H1 (cell line): ENCODE data around the gene SLC22A3. TPM values are rescaled to one million over a fixed set of nuclear protein-coding genes. Genes with fewer than 3 reads are reported as not detected.

Experiments
- CTCF ChIA-PET: fragments of 300-600 bp; sonication (Branson Sonifier 250); formaldehyde crosslinking; loops from one replicate; lab custom pipeline; 2021; ENCODE audit not compliant: partially characterized antibody; lab: Charles Lee
- POLR2A ChIA-PET: fragments of 300-600 bp; sonication (Branson Sonifier 250); formaldehyde crosslinking; loops from one replicate; lab custom pipeline; 2021; ENCODE audit warnings: inconsistent platforms; ENCODE audit not compliant: partially characterized antibody; lab: Charles Lee
- DNase-seq, 2 experiments: peaks; one replicate each; pipeline versions ENCODE4 v3.0.0 to v3.0.0-alpha.2; 2010 to 2022; ENCODE audit warnings: low spot score in 2 of 2, low read depth in 1 of 2, mixed read lengths in 1 of 2
- FAIRE-seq: peaks from 2 replicates; lab custom pipeline; 2011; peaks lifted over from hg19 to GRCh38; lab: Jason Lieb, UNC
- H2AFZ ChIP-seq: 2 replicates; pipeline ENCODE4 v1.8.1; 2012; ENCODE audit warnings: low read length, inconsistent platforms
- H2AK5ac ChIP-seq: 2 replicates; pipeline ENCODE4 v1.6.1; 2013; ENCODE audit warnings: low read depth, low read length
- H2BK120ac ChIP-seq: replicated peaks from 2 replicates; pipeline ENCODE3; 2013; ENCODE audit warnings: low read depth, low read length, inconsistent platforms
- H2BK12ac ChIP-seq: 2 replicates; pipeline ENCODE4 v1.6.1; 2013; ENCODE audit warnings: low read depth, low read length
- H2BK15ac ChIP-seq: 2 replicates; pipeline ENCODE4 v1.6.1; 2013; ENCODE audit warnings: low read length
- H2BK20ac ChIP-seq: 2 replicates; pipeline ENCODE4 v1.6.1; 2013; ENCODE audit warnings: low read length
- H2BK5ac ChIP-seq: 2 replicates; pipeline ENCODE4 v1.6.1; 2013; ENCODE audit warnings: low read depth, low read length
- H3K14ac ChIP-seq: 2 replicates; pipeline ENCODE4 v1.6.1; 2013; ENCODE audit warnings: inconsistent platforms; ENCODE audit not compliant: insufficient read length
- H3K18ac ChIP-seq: 2 replicates; pipeline ENCODE4 v1.6.1; 2013; ENCODE audit warnings: low read length; ENCODE audit errors: extremely low read depth
- H3K23ac ChIP-seq: 2 replicates; pipeline ENCODE4 v1.6.1; 2013; ENCODE audit warnings: inconsistent platforms; ENCODE audit not compliant: insufficient read length
- H3K23me2 ChIP-seq: 2 replicates; pipeline ENCODE4 v1.6.1; 2013; ENCODE audit warnings: low read depth, low read length
- H3K27ac ChIP-seq: 2 replicates; pipeline ENCODE4 v1.6.1; 2011; ENCODE audit warnings: low read depth, low read length, inconsistent platforms
- H3K27me3 ChIP-seq, 4 experiments: replicated peaks in 1 of 4; 1 replicate in 1 of 4; 2 replicates in 3 of 4; pipeline versions ENCODE4 v1.6.1 to v1.8.1; 2011 to 2013; ENCODE audit warnings: low read length in 3 of 4, mild to moderate bottlenecking in 3 of 4, inconsistent platforms in 2 of 4, mixed read lengths in 2 of 4, moderate library complexity in 1 of 4; ENCODE audit not compliant: control insufficient read depth in 3 of 4, insufficient read depth in 3 of 4; ENCODE audit errors: extremely low read depth in 1 of 4
- H3K36me3 ChIP-seq, 4 experiments: 2 replicates each; pipeline versions ENCODE4 v1.6.1 to v1.8.1; 2011 to 2013; ENCODE audit warnings: mild to moderate bottlenecking in 4 of 4, low read length in 3 of 4, moderate library complexity in 2 of 4, control low read depth in 1 of 4, inconsistent platforms in 1 of 4; ENCODE audit not compliant: insufficient read depth in 4 of 4, control insufficient read depth in 2 of 4
- H3K4ac ChIP-seq: replicated peaks from 2 replicates; pipeline ENCODE3; 2013; ENCODE audit warnings: low read length, low read depth, mixed read lengths, inconsistent platforms; ENCODE audit not compliant: insufficient read length
- H3K4me1 ChIP-seq, 4 experiments: replicated peaks in 1 of 4; 1 replicate in 1 of 4; 2 replicates in 3 of 4; pipeline versions ENCODE4 v1.6.1 to v1.8.1; 2011 to 2013; ENCODE audit warnings: low read length in 3 of 4, inconsistent platforms in 2 of 4, mixed read lengths in 1 of 4; ENCODE audit not compliant: insufficient read depth in 4 of 4, control insufficient read depth in 3 of 4
- H3K4me2 ChIP-seq, 2 experiments: 2 replicates each; pipeline versions ENCODE4 v1.6.1 to v1.8.1; 2011 to 2013; ENCODE audit warnings: low read depth in 2 of 2, low read length in 2 of 2, control low read depth in 1 of 2, inconsistent platforms in 1 of 2, mild to moderate bottlenecking in 1 of 2; ENCODE audit not compliant: insufficient read depth in 1 of 2
- H3K4me3 ChIP-seq, 4 experiments: fragments of 200-600, 300-600 bp in 1 of 4; sonication (generic), shearing (Covaris generic), sonication (Bioruptor Twin) in 1 of 4; 2 replicates each; pipeline versions ENCODE4 v1.5.1 to v1.8.1; 2011 to 2016; ENCODE audit warnings: low read length in 4 of 4, low read depth in 3 of 4, control low read depth in 2 of 4, inconsistent platforms in 2 of 4, mild to moderate bottlenecking in 2 of 4, mixed read lengths in 1 of 4, moderate library complexity in 1 of 4; ENCODE audit not compliant: insufficient read depth in 2 of 4; ENCODE audit errors: extremely low read depth in 1 of 4
- H3K56ac ChIP-seq: replicated peaks from 2 replicates; pipeline ENCODE3; 2013; ENCODE audit warnings: low read depth, mild to moderate bottlenecking, mixed read lengths, low read length, inconsistent platforms; ENCODE audit not compliant: insufficient read length
- H3K79me1 ChIP-seq: 2 replicates; pipeline ENCODE4 v1.6.1; 2013; ENCODE audit warnings: low read depth, low read length, control low read depth
- H3K79me2 ChIP-seq, 2 experiments: 2 replicates each; pipeline versions ENCODE4 v1.6.1 to v1.8.1; 2012 to 2013; ENCODE audit warnings: low read length in 2 of 2, mild to moderate bottlenecking in 2 of 2, inconsistent platforms in 1 of 2; ENCODE audit not compliant: insufficient read depth in 2 of 2, control insufficient read depth in 1 of 2
- H3K9ac ChIP-seq, 4 experiments: replicated peaks in 1 of 4; 1 replicate in 1 of 4; 2 replicates in 3 of 4; pipeline versions ENCODE4 v1.6.1 to v1.8.1; 2011 to 2013; ENCODE audit warnings: low read depth in 3 of 4, low read length in 3 of 4, control low read depth in 2 of 4, mild to moderate bottlenecking in 2 of 4, moderate library complexity in 2 of 4, inconsistent platforms in 1 of 4; ENCODE audit errors: extremely low read depth in 1 of 4
- H3K9me3 ChIP-seq, 2 experiments: 2 replicates each; pipeline versions ENCODE4 v1.6.1 to v1.8.1; 2012 to 2013; ENCODE audit warnings: mild to moderate bottlenecking in 2 of 2, moderate library complexity in 2 of 2, control low read depth in 1 of 2, inconsistent platforms in 1 of 2, low read depth in 1 of 2, low read length in 1 of 2, mixed read lengths in 1 of 2; ENCODE audit not compliant: insufficient read depth in 2 of 2
- H4K20me1 ChIP-seq, 2 experiments: replicated peaks in 1 of 2; 2 replicates each; pipeline versions ENCODE3 to v1.8.1; 2011 to 2013; ENCODE audit warnings: inconsistent platforms in 2 of 2, low read length in 2 of 2, mild to moderate bottlenecking in 1 of 2; ENCODE audit not compliant: insufficient read depth in 2 of 2, control insufficient read depth in 1 of 2
- H4K5ac ChIP-seq: 2 replicates; pipeline ENCODE4 v1.6.1; 2013; ENCODE audit warnings: low read length, low read depth, mixed read lengths, inconsistent platforms; ENCODE audit not compliant: insufficient read length
- H4K8ac ChIP-seq: 2 replicates; pipeline ENCODE4 v1.8.0; 2013; ENCODE audit warnings: mild to moderate bottlenecking, moderate library complexity, low read length, inconsistent platforms; ENCODE audit not compliant: insufficient read depth; ENCODE audit errors: extremely low read depth
- H4K91ac ChIP-seq: replicated peaks from 2 replicates; pipeline ENCODE3; 2013; ENCODE audit warnings: low read length, mixed read lengths, inconsistent platforms; ENCODE audit not compliant: insufficient read length
- BCL11A ChIP-seq, 2 experiments: IDR thresholded peaks; one replicate each; pipeline ENCODE4 v1.6.1; 2011; ENCODE audit warnings: low read depth in 2 of 2, low read length in 2 of 2, mild to moderate bottlenecking in 2 of 2
- CBX8 ChIP-seq: fragments of 300-800, 300-1000 bp; sonication (generic); IDR thresholded peaks from 2 replicates; pipeline ENCODE4 v1.7.1; 2016; ENCODE audit warnings: low read depth, low read length, borderline replicate concordance
- CTCF ChIP-seq, 3 experiments: IDR thresholded peaks; 1 replicate in 2 of 3; 2 replicates in 1 of 3; pipeline versions ENCODE4 v1.5.1 to v1.6.1; 2011; ENCODE audit warnings: low read length in 3 of 3, mild to moderate bottlenecking in 3 of 3, inconsistent platforms in 2 of 3, low read depth in 1 of 3, moderate library complexity in 1 of 3; ENCODE audit not compliant: insufficient read depth in 1 of 3; ENCODE audit errors: control extremely low read depth in 1 of 3
- EP300 ChIP-seq, 2 experiments: IDR thresholded peaks; 1 replicate in 1 of 2; 2 replicates in 1 of 2; pipeline ENCODE4 v1.6.1; 2011 to 2012; ENCODE audit warnings: low read depth in 2 of 2, low read length in 2 of 2, mild to moderate bottlenecking in 2 of 2, borderline replicate concordance in 1 of 2, inconsistent platforms in 1 of 2, moderate library complexity in 1 of 2
- RXRA ChIP-seq: IDR thresholded peaks from 2 replicates; pipeline ENCODE4 v1.6.1; 2011; ENCODE audit warnings: low read depth, mild to moderate bottlenecking, low read length, moderate library complexity; ENCODE audit not compliant: insufficient read depth
- SP1 ChIP-seq: IDR thresholded peaks from 2 replicates; pipeline ENCODE4 v1.6.1; 2011; ENCODE audit warnings: low read depth, low read length
- YY1 ChIP-seq: IDR thresholded peaks from 2 replicates; pipeline ENCODE4 v1.6.1; 2011; ENCODE audit warnings: low read depth, mild to moderate bottlenecking, low read length
- ZNF274 ChIP-seq: IDR thresholded peaks from 2 replicates; pipeline ENCODE4 v1.7.0; 2012; ENCODE audit warnings: low read length, borderline replicate concordance; ENCODE audit errors: extremely low read depth
- polyA plus RNA-seq, 7 experiments: library from polyadenylated mRNA; depleted of rRNA in 3 of 7; stranded (reverse) in 5 of 7; unstranded in 2 of 7; fragments of >200 nt in 5 of 7; fragments of 200-250 nt in 2 of 7; gene quantifications; 1 replicate in 5 of 7; 2 replicates in 1 of 7; 4 replicates in 1 of 7; pipeline versions ENCODE4 v1.2.1 to v1.2.3, GENCODE V29; 2011 to 2013; ENCODE audit warnings: missing spikeins in 2 of 7, mixed read lengths in 2 of 7
- total RNA-seq: library from RNA; stranded (reverse); fragmentation: NEBNext Ultra II Directional; extraction: Animal tissue kit (Norgen Biotek cat#: 25700); gene quantifications from 2 replicates; pipeline ENCODE4 v1.2.1, GENCODE V29; 2021

Gene SLC22A3
- total and polyA plus RNA-seq, 2 of the 8 experiments (the other 6 are each of a cell fraction or from before 2014, with no cell fraction given), result 1.0 to 2.9 TPM

DNA sequence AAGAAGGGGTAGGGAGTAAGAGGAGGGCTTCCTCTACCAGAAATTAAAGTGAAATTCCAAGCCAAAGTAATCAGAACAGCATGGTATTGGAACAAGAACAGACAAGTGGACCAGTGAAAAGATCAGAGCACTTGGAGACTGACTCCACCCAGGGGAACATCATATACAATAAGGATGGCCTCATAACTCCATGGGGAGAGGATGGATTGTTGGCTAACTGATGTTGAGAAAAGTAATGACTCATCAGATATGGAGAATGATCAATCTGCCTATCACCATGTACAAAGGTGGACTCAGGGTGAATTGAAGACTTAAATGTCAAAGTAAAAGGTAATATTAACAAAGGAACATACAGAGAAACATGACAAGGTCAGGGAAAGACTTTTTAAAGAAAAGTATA lies 12.8 kb downstream of the SLC22A3 start:
- no peak overlapping the region for H2BK20ac ChIP-seq
- no peak overlapping the region for H4K5ac ChIP-seq
- no peak overlapping the region for H2AK5ac ChIP-seq
- no peak overlapping the region for H4K91ac ChIP-seq
- TF ChIP-seq ZNF274 (no peak), YY1 (no peak), BCL11A (IDR thresholded peaks at IDR 0.05; ENCODE audit: low read depth in 2 of 2, low read length in 2 of 2) (no peak), RXRA (no peak), EP300 (IDR thresholded peaks at IDR 0.05; ENCODE audit: borderline replicate concordance in 1 of 2, low read depth in 2 of 2, low read length in 2 of 2) (no peak), CTCF (IDR thresholded peaks at IDR 0.05; ENCODE audit: control extremely low read depth in 1 of 3, insufficient read depth in 1 of 3, low read depth in 1 of 3, low read length in 3 of 3) (no peak), CBX8 (no peak), SP1 (no peak)
- no peak overlapping the region for H3K14ac ChIP-seq
- H3K23ac ChIP-seq, result no peak overlapping the region
- no peak overlapping the region for H3K4ac ChIP-seq
- DNase-seq (no peak), FAIRE-seq (no peak)
- H3K56ac ChIP-seq, result no peak overlapping the region
- H2BK15ac ChIP-seq, result no peak overlapping the region
- H2AFZ ChIP-seq, result no peak overlapping the region
- no peak overlapping the region for H2BK12ac ChIP-seq
- H3K9ac ChIP-seq, result no peak overlapping the region
- no peaks in the 10 kb centered on the region; the same call in 1 of the 2 replicates for H3K79me1 ChIP-seq
- no peaks in the 10 kb centered on the region for H3K27me3 ChIP-seq
- no peaks in the 10 kb centered on the region for H3K79me2 ChIP-seq
- CTCF ChIA-PET, result interaction anchor here (1.3 kb wide), 1 partner anchor 94 kb away, joined by 5 read pairs; no protein-coding TSS in a partner anchor
- no peak overlapping the region for H2BK5ac ChIP-seq
- POLR2A ChIA-PET, result no interaction called here
- H3K27ac ChIP-seq, result no peak overlapping the region
- H3K18ac ChIP-seq, result no peak overlapping the region
- H3K4me3 ChIP-seq, result no peak overlapping the region
- H3K9me3 ChIP-seq, result no peaks in the 10 kb centered on the region
- H3K4me1 ChIP-seq, result peaks cover 0 to 4% (median 0%) of the 10 kb centered on the region in 4 experiments; a peak in 2 of 7 replicates
- H2BK120ac ChIP-seq, result no peak overlapping the region
- no peak overlapping the region for H3K4me2 ChIP-seq
- no peaks in the 10 kb centered on the region for H3K36me3 ChIP-seq
- H4K8ac ChIP-seq, result no peak overlapping the region
- no peaks in the 10 kb centered on the region for H3K23me2 ChIP-seq
- no peaks in the 10 kb centered on the region for H4K20me1 ChIP-seq
